HepG2 (cell line): Measurements from ENCODE around the gene ZNF117. TPM values are rescaled to one million over a fixed set of nuclear protein-coding genes. Genes with fewer than 3 reads are reported as not detected.
"Not testable (repeated sequence)": the region's sequence is repeated elsewhere in the genome, so short reads cannot be mapped to it uniquely, and the experiment has no call there.

ENCODE experiments used
- ATAC-seq: fragments of 200-7000 bp; cut with Tn5 transposase; 3 replicates; pipeline ENCODE4 v1.9.1; 2020; ENCODE audit warnings: mild to moderate bottlenecking, moderate library complexity
- BruUV-seq: library from RNA; stranded (reverse); fragments of 400-500 nt; replicated peaks from 2 replicates; lab custom pipeline; 2021; lab: Mats Ljungman, UMichigan
- CTCF ChIA-PET: fragments of 300-600 bp; formaldehyde crosslinking; extraction: SDS; loops from one replicate; lab custom pipeline; 2021; ENCODE audit warnings: low total read pairs, inconsistent platforms, low intra/inter-chr PET ratio; lab: Yijun Ruan, JAX
- POLR2A ChIA-PET: fragments of 350-600 bp; sonication (Branson Sonifier 250); formaldehyde crosslinking; loops from one replicate; lab custom pipeline; 2020; ENCODE audit warnings: antibody characterized with exemption, inconsistent platforms; lab: Yijun Ruan, JAX
- DNase-seq: peaks from one replicate; pipeline ENCODE4 v3.0.0-alpha.2; 2015; ENCODE audit warnings: low spot score
- FAIRE-seq: peaks from 3 replicates; lab custom pipeline; 2011; peaks lifted over from hg19 to GRCh38; lab: Jason Lieb, UNC
- H2AFZ ChIP-seq: one replicate; pipeline ENCODE4 v1.6.1; 2011; ENCODE audit warnings: low read length, inconsistent platforms
- H3K27ac ChIP-seq: fragments of 300-600 bp; 3 replicates; pipeline ENCODE4 v1.8.0; 2011; ENCODE audit warnings: mixed run types, mild to moderate bottlenecking, mixed read lengths, low read length, inconsistent platforms; ENCODE audit not compliant: insufficient read depth; ENCODE audit errors: extremely low read length
- H3K27me3 ChIP-seq, 2 experiments: fragments of 200-600 bp in 1 of 2; 2 replicates in 1 of 2; 3 replicates in 1 of 2; pipeline versions ENCODE4 v1.6.0 to v1.8.0; 2011; ENCODE audit warnings: low read length in 2 of 2, mild to moderate bottlenecking in 2 of 2, moderate library complexity in 2 of 2, inconsistent platforms in 1 of 2; ENCODE audit not compliant: insufficient read depth in 2 of 2, control insufficient read depth in 1 of 2
- H3K36me3 ChIP-seq, 2 experiments: fragments of 200-600 bp in 1 of 2; replicated peaks in 1 of 2; 2 replicates in 1 of 2; 3 replicates in 1 of 2; pipeline versions ENCODE4 v1.5.1 to v1.8.0; 2011; ENCODE audit warnings: low read length in 2 of 2, inconsistent platforms in 1 of 2; ENCODE audit not compliant: insufficient read depth in 2 of 2, control insufficient read depth in 1 of 2
- H3K4me1 ChIP-seq: 2 replicates; pipeline ENCODE4 v1.5.1; 2012; ENCODE audit warnings: low read length, inconsistent platforms; ENCODE audit not compliant: insufficient read depth
- H3K4me2 ChIP-seq: 2 replicates; pipeline ENCODE4 v1.6.0; 2011; ENCODE audit warnings: low read depth, low read length, inconsistent platforms
- H3K4me3 ChIP-seq, 3 experiments: fragments of 200-600 bp in 1 of 3; sonication (generic), shearing (Covaris generic) in 1 of 3; replicated peaks in 1 of 3; 2 replicates each; pipeline ENCODE4 v1.5.1; 2011 to 2016; ENCODE audit warnings: low read length in 3 of 3, inconsistent platforms in 2 of 3, low read depth in 2 of 3, mild to moderate bottlenecking in 2 of 3, control low read depth in 1 of 3, mixed read lengths in 1 of 3; ENCODE audit not compliant: insufficient read depth in 1 of 3
- H3K79me2 ChIP-seq: one replicate; pipeline ENCODE4 v1.6.1; 2011; ENCODE audit warnings: low read length, inconsistent platforms; ENCODE audit not compliant: insufficient read depth
- H3K9ac ChIP-seq: 2 replicates; pipeline ENCODE4 v1.6.0; 2011; ENCODE audit warnings: mild to moderate bottlenecking, low read depth, low read length, inconsistent platforms; ENCODE audit not compliant: insufficient read depth
- H3K9me3 ChIP-seq: 2 replicates; pipeline ENCODE4 v1.5.1; 2012; ENCODE audit warnings: mild to moderate bottlenecking, low read length
- H4K20me1 ChIP-seq: 2 replicates; pipeline ENCODE4 v1.6.0; 2011; ENCODE audit warnings: inconsistent platforms, mild to moderate bottlenecking, low read length, moderate library complexity; ENCODE audit not compliant: insufficient read depth
- whole genome bisulfite sequencing: methylation state at CpG from one replicate; pipeline ENCODE4 v1.1.6; 2017; ENCODE audit warnings: low lambda C conversion rate; 5-methylcytosine and 5-hydroxymethylcytosine counted together
- in situ Hi-C: cut with HindIII; loops from 2 replicates; pipeline ENCODE4 v1.10.0; 2017; ENCODE audit warnings: low pct_unique_long_range_greater_than_20kb; ENCODE audit not compliant: extremely low pct_ligation_motif_present
- intact Hi-C: fragments of 100-400 bp; cut with micrococcal nuclease; formaldehyde crosslinking; loops from one replicate; pipeline ENCODE4 v1.10.0; 2022; ENCODE audit not compliant: unreplicated experiment
- polyA plus RNA-seq, 8 experiments: library from polyadenylated mRNA; depleted of rRNA in 3 of 8; stranded (reverse) in 7 of 8; unstranded in 1 of 8; fragments of >200 nt; fragmentation: Illumina TruSeq in 4 of 8; extraction: Trizol in 4 of 8; gene quantifications; 2 replicates each; pipeline versions ENCODE4 v1.2.1 to v1.2.3, GENCODE V29; 2011 to 2016; ENCODE audit warnings: low read depth in 4 of 8, missing spikeins in 1 of 8, mixed read lengths in 1 of 8; ENCODE audit not compliant: insufficient read depth in 1 of 8
- total RNA-seq, 5 experiments: library from RNA; depleted of rRNA; stranded (reverse); fragments of >200 nt; fragmentation: Illumina TruSeq; extraction: Trizol; gene quantifications; 2 replicates each; pipeline ENCODE4 v1.2.3, GENCODE V29; 2016; ENCODE audit warnings: low read depth in 1 of 5

Gene ZNF117
- total and polyA plus RNA-seq, 2 of the 13 experiments (the other 11 are each of a cell fraction or from before 2014, with no cell fraction given): 6.6 to 20.0 TPM

GRCh38 chr7:65036526-65036925 lies 45.7 kb upstream of the ZNF117 start:
- H3K4me3 ChIP-seq, H3K36me3 ChIP-seq, DNase-seq, H3K4me2 ChIP-seq, H3K9me3 ChIP-seq, in situ Hi-C loops, H3K27me3 ChIP-seq, BruUV-seq, H3K27ac ChIP-seq, CTCF ChIA-PET, H2AFZ ChIP-seq, ATAC-seq, H3K9ac ChIP-seq, FAIRE-seq: not testable (repeated sequence)
- intact Hi-C loops: loop anchor here (5.0 kb wide), 1 partner anchor 34 kb away; no protein-coding TSS in a partner anchor
- peaks cover 23% of the 10 kb centered on the region for H3K79me2 ChIP-seq
- peaks cover 11% of the 10 kb centered on the region; the same call in 1 of the 2 replicates for H4K20me1 ChIP-seq
- 28% methylated on average over 2 of the region's 2 CpGs for WGBS
- peaks cover 36% of the 10 kb centered on the region for H3K4me1 ChIP-seq
- POLR2A ChIA-PET: interaction anchor here (0.8 to 3.8 kb wide), 3 partner anchors 30 to 37 kb away, joined by 3 to 68 read pairs (median 5); partner anchors contain the start of gene ERV3-1

- intact Hi-C loops: loop anchor here (5.0 kb wide), 1 partner anchor 33 kb away; no protein-coding TSS in a partner anchor
- in situ Hi-C loops, BruUV-seq, FAIRE-seq, H3K4me2 ChIP-seq, H3K27me3 ChIP-seq, ATAC-seq, H3K36me3 ChIP-seq, H3K9me3 ChIP-seq, CTCF ChIA-PET, H3K27ac ChIP-seq, H2AFZ ChIP-seq, H3K9ac ChIP-seq, H3K4me3 ChIP-seq, DNase-seq: not testable (repeated sequence)
- Histone ChIP-seq H3K4me1 (peaks cover 31% of the 10 kb centered on the region), H3K79me2 (peaks cover 17% of the 10 kb centered on the region), H4K20me1 (peaks cover 11% of the 10 kb centered on the region; the same call in 1 of the 2 replicates)
- POLR2A ChIA-PET: interaction anchor here (1.0 to 1.5 kb wide), 2 partner anchors 15 to 29 kb away, joined by 3 to 4 read pairs; partner anchors contain the start of gene ERV3-1
These were observed 44.6 kb upstream of the ZNF117 start for GRCh38 chr7:65035469-65035868.
